Effector memory CD4-positive, alpha-beta T cell (primary cell): ENCODE data around the gene DCXR.
A peak's percentile ranks its signal among the peaks of the same experiment; 100 is the strongest.

Experiments
- DNase-seq, 3 donors: peaks; one replicate each; pipeline ENCODE4 v3.0.0-alpha.2; 2020
- H3K27ac ChIP-seq: 2 replicates; pipeline ENCODE4 v1.7.0; 2013; ENCODE audit warnings: mild to moderate bottlenecking, low read length, moderate library complexity; ENCODE audit not compliant: insufficient read depth, poor library complexity, severe bottlenecking
- H3K27me3 ChIP-seq: replicated peaks from 2 replicates; pipeline ENCODE4 v1.7.0; 2013; ENCODE audit warnings: mild to moderate bottlenecking, low read length; ENCODE audit not compliant: insufficient read depth, control insufficient read depth, poor library complexity, severe bottlenecking
- H3K36me3 ChIP-seq: 2 replicates; pipeline ENCODE4 v1.7.0; 2013; ENCODE audit warnings: mild to moderate bottlenecking, low read length, moderate library complexity; ENCODE audit not compliant: control insufficient read depth, insufficient read depth
- H3K4me1 ChIP-seq: 2 replicates; pipeline ENCODE4 v1.7.0; 2013; ENCODE audit warnings: low read length, mild to moderate bottlenecking; ENCODE audit not compliant: control insufficient read depth, insufficient read depth, poor library complexity, severe bottlenecking
- H3K4me3 ChIP-seq: 2 replicates; pipeline ENCODE4 v1.7.0; 2013; ENCODE audit warnings: low read length, low read depth, mild to moderate bottlenecking; ENCODE audit not compliant: insufficient read depth, poor library complexity, severe bottlenecking
- H3K9me3 ChIP-seq: 2 replicates; pipeline ENCODE4 v1.7.0; 2013; ENCODE audit warnings: mild to moderate bottlenecking, low read length, moderate library complexity; ENCODE audit not compliant: control insufficient read depth

DCXR gene

DNA sequence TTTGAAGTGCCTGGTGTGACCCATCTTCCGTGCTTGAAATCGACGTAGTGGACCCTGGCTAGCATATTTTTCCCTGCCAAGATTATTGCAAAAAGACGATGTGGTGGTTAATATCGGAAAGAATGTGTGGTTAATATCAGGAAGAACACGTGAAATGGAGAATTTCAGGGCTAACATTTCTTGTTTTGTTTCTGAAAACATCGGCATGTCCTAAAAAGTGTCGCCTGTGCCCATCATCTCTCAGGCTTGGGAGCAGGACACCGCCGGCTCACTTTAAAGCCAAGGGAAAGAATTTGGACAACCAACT lies 345 bp upstream of the DCXR start:
- no peaks in the 10 kb centered on the region for H3K9me3 ChIP-seq
- H3K27ac ChIP-seq, result peak overlapping the region; percentile 67
- peak overlapping the region; percentile 77 for H3K4me3 ChIP-seq
- no peaks in the 10 kb centered on the region for H3K36me3 ChIP-seq
- H3K4me1 ChIP-seq, result peaks cover 16% of the 10 kb centered on the region
- no peak for DNase-seq
- no peaks in the 10 kb centered on the region for H3K27me3 ChIP-seq

DNA sequence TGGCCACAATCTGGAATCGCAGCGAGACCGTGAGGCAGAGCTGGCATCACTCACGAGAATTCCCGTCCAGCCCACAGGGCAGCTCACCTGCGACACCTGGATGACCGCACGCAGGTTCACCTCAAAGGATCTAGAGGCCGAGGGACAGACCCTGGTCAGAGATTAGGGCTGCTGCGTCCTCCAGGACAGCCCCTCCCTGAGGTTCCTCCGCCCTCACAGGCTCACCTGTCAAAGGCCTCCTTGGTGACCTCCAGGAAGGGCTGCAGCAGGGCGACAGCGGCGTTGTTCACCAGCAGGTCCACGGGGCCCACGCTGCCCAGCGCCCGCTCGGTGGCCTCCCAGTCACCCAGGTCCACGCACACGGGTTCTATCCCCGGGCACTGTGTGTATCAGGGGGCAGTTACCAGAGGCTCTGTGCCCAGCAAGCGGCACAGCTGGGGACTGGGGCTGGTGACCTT lies 834 bp downstream of the DCXR start:
- Histone ChIP-seq H3K4me3 (peak overlapping the region; percentile 77), H3K27me3 (no peaks in the 10 kb centered on the region), H3K4me1 (peaks cover 20% of the 10 kb centered on the region), H3K27ac (peak overlapping the region; percentile 67), H3K36me3 (no peaks in the 10 kb centered on the region), H3K9me3 (no peaks in the 10 kb centered on the region)
- no peak for DNase-seq

DNA sequence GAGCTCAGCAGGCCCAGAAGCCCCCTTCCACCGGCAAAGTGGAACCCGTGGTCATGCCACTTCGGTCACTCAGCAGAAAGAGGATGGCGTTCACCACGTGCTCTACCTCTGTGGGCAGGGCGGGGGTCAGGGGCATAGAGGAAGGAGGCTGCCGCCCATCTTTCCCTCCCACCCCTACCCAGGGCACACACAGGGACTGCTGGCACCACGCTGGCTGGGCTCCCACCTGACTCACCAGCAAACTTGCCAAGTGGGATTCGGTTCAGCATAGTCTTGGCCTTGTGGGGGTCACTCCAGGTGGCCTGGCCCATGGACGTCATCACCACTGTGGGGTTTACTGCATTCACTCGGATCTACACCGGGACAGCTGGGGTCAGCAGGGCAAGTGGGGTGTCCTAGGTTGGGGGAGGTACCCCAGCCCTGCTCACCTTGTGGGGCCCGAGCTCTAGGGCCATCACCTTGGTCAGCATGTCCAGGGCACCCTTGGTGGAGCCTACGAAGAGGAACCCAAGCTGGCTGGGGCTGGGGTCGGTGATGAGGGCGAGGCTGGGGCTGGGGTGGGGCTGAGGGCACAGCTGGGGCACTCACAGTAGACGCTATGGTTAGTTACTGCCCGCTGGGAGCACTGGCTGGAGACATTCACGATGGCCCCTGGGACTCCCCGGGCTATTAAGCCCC lies 1.4 kb downstream of the DCXR start:
- Histone ChIP-seq H3K36me3 (no peaks in the 10 kb centered on the region), H3K4me3 (no peak overlapping the region), H3K4me1 (peaks cover 20% of the 10 kb centered on the region), H3K27ac (no peak overlapping the region), H3K9me3 (no peaks in the 10 kb centered on the region), H3K27me3 (no peaks in the 10 kb centered on the region)
- no peak for DNase-seq

DNA sequence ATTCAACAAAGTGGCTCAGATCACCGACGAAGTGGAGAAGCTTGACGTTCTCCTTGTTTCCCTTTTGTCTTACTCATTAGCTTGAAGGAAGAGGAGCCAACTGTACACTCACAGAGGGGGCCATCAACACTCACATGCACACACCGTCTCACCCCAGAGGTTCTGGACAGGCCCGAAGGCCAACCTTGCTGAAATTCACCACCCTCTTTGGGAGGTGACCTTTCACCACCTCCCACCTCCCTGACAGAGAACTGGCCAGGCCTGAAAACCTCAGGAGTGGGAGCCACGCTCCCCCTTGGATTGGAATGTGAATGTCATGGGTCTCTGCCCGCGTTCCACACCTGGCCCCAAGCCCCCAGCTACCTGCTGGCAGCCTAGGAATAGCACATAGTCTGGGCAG lies 2.0 kb downstream of the DCXR start:
- Histone ChIP-seq H3K4me1 (peaks cover 21% of the 10 kb centered on the region), H3K27me3 (no peaks in the 10 kb centered on the region), H3K4me3 (no peak overlapping the region), H3K9me3 (no peaks in the 10 kb centered on the region), H3K27ac (no peak overlapping the region), H3K36me3 (no peaks in the 10 kb centered on the region)
- DNase-seq, result no peak

DNA sequence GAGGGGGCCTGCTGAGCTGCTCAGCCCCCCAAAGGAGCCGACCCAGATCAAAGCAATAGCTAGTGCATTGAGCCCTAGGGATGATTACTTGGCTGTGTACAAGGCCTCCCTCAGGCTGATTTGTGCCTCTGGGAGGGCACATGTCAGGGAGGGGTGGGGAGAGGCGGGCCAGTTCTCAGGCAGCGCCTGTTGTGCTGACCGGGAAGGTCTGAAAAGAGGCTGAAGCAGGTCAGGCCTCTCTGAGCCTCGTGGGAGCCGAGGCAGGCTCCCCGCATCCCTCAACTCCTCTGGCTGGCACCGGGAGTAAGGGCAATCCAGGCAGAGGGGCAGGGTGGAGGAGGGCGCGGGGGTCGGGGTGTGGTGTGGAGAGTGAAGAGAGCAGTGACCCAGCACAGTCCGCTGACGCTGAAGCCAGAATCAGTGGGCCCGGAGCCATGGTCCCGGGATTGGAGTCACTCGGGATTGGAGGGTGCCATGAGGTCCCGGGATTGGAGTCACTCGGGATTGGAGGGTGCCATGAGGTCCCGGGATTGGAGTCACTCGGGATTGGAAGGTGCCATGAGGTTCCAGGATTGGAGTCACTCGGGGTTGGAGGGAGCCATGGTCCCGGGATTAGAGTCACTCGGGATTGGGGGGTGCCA lies 3.0 kb downstream of the DCXR start:
- H3K36me3 ChIP-seq, result no peaks in the 10 kb centered on the region
- H3K27ac ChIP-seq, result no peak overlapping the region
- no peaks in the 10 kb centered on the region for H3K9me3 ChIP-seq
- H3K27me3 ChIP-seq, result no peaks in the 10 kb centered on the region
- DNase-seq, result no peak
- peaks cover 29% of the 10 kb centered on the region for H3K4me1 ChIP-seq
- H3K4me3 ChIP-seq, result no peak overlapping the region

DNA sequence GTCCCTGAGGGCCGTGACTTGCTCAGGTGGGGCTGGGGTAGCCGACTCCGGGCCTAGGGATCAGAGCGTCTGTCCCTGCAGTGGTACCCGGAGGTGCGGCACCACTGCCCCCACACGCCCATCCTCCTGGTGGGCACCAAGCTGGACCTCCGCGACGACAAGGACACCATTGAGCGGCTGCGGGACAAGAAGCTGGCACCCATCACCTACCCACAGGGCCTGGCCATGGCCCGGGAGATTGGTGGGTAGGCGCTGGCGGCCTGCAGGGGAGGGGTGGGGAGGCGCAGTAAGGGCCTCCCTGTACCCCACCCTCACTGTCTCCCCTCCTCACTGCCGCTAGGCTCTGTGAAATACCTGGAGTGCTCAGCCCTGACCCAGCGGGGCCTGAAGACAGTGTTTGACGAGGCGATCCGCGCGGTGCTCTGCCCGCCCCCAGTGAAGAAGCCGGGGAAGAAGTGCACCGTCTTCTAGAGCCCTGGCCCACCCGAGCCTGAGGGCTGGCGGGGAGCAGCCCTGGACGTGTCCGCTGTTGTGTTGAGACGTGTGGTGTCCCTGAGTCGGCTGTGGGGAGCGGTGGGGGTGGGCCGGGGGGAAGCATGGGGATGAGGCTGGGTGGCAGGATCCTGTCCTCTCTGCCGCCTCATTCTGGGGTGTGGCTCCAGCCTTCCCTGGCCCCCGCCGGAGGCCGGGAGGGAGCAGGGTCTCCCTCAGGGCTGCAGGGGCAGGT lies 4.0 kb downstream of the DCXR start:
- H3K27me3 ChIP-seq, result no peaks in the 10 kb centered on the region
- H3K27ac ChIP-seq, result no peak overlapping the region
- no peak overlapping the region for H3K4me3 ChIP-seq
- DNase-seq, result no peak
- no peaks in the 10 kb centered on the region for H3K9me3 ChIP-seq
- H3K4me1 ChIP-seq, result peaks cover 29% of the 10 kb centered on the region
- no peaks in the 10 kb centered on the region for H3K36me3 ChIP-seq

DNA sequence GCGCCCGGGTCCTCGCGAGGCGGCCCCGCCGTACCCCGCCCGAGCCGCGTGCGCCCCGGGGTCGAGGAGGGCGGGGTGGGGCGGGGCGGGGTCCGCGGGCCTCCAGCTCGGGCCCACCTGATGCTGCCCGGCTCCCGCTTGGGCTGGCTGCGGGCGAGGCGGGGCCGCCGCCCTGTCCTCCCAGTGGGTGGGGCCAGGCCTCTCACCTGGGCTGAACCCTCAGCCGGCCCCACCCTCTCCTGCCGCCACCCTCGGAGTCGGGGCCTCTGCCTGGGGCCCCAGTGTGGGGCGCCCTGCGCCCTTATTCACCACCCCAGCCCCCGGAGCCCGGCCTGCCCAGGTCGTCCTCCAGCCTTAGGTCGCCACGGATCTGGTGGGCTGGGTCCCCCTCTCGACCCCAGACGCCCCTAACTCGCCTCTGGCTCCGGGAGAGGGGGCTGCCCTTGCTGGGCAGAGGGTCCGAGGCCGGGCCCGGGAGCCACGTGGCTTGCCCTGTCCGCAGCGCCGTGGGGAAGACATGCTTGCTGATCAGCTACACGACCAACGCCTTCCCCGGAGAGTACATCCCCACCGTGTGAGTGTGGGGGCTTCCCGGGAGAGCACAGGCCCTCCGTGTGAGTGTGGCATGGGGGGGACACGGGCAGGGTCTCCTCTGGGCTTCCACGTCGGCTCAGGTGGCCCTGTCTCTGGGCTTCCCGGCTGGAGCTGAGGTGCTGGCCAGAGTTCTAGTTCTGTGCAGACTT lies 5.4 kb downstream of the DCXR start:
- H3K36me3 ChIP-seq, result no peaks in the 10 kb centered on the region
- peak overlapping the region; percentile 42 for H3K4me3 ChIP-seq
- peak in 2 of 3 donors; percentile 9 to 37 for DNase-seq
- no peaks in the 10 kb centered on the region for H3K27me3 ChIP-seq
- H3K9me3 ChIP-seq, result no peaks in the 10 kb centered on the region
- H3K27ac ChIP-seq, result no peak overlapping the region
- H3K4me1 ChIP-seq, result peaks cover 29% of the 10 kb centered on the region

DNA sequence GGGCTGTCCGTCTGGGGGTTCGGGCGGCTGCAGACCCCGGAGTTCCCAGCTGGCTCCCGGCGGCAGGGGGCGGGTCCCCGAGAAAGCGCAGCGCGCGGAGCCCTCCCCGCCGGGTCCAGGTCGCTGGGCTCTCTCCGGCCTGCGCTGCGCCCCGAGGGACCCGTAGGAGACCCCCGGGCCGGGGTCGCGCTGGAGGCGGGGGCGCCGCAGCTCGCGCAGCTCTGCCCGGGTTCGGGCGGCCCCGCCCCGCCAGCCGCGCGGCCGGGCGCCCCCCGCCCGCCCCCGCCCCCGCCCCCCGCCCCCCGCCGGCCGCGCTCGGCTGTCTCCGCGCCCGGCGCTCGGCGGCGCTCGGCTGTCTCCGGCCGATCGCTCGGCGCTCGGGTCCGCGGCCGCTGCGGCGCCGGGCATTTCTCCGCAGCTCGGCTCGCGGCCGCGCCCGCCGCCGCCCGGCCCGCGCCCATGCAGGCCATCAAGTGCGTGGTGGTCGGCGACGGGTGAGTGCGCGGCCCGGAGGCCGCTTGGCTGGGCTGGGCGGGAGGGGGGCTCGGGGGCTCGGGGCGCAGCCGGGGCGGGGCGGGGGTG lies 6.1 kb downstream of the DCXR start, which contains the start of gene RAC3:
Gene RAC3 (plus strand): TSS at position 376 of the 582 bp plus-strand sequence. CDS start 84 bp downstream, at position 460.
- peak within 1 kb of the TSS; percentile 57 for H3K4me3 ChIP-seq
- peaks cover 23% of the 10 kb centered on the region for H3K4me1 ChIP-seq
- H3K36me3 ChIP-seq, result no peaks in the 10 kb centered on the region
- H3K9me3 ChIP-seq, result no peaks in the 10 kb centered on the region
- no peak for DNase-seq
- H3K27me3 ChIP-seq, result no peaks in the 10 kb centered on the region
- H3K27ac ChIP-seq, result peak within 1 kb of the TSS; percentile 28

DNA sequence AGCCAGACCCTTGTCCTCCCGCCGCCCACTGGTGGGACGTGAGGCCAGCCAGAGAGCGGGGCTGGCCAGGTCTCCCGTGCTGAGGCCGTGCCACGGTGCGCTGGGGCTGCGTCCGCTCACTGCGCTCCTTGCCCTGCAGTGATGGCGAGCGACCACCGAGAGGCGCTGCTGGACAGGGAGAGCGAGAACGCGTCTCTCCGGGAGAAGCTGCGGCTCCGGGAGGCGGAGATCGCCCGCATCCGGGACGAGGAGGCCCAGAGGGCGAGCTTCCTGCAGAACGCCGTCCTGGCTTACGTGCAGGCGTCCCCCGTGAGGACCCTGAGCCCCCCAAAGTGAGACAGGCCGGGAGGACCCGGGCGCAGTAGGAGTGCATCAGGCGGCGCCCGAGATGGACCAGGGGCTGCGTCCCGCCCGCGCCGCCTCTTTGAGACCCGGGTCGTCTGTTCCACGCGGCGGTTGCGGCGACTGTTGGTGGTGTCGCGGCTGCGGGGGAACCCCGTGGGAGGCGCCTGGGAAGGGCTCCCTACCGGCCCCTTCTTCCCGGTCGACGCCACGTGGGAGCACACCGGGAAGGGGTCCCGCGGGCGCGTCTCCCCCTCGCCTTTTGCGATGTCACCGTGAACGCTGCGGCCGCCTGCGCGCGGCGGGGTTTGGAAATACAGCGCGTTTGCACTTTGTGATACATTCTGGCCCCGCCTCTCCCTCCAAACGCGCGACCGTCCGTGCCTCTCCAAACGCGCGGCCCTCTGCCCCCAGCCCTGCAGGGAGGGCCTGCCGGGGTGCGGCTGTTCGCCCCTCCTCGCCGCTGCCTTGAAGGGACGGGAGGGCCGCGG lies 6.8 kb downstream of the DCXR start:
- H3K27me3 ChIP-seq, result no peaks in the 10 kb centered on the region
- DNase-seq, result peak; percentile 67 to 73 (median 68)
- H3K36me3 ChIP-seq, result no peaks in the 10 kb centered on the region
- H3K4me3 ChIP-seq, result peak overlapping the region; percentile 57
- peak overlapping the region; percentile 28 for H3K27ac ChIP-seq
- H3K4me1 ChIP-seq, result peaks cover 15% of the 10 kb centered on the region
- no peaks in the 10 kb centered on the region for H3K9me3 ChIP-seq
